Right hindlimb (tissue), 1 donor: Measurements from ENCODE around the gene GSTM1.
"Not testable (repeated sequence)": the region's sequence is repeated elsewhere in the genome, so short reads cannot be mapped to it uniquely, and the experiment has no call there.

Source experiments
- DNase-seq: peaks from one replicate; pipeline ENCODE4 v3.0.0-alpha.2; 2018

Gene GSTM1

DNA sequence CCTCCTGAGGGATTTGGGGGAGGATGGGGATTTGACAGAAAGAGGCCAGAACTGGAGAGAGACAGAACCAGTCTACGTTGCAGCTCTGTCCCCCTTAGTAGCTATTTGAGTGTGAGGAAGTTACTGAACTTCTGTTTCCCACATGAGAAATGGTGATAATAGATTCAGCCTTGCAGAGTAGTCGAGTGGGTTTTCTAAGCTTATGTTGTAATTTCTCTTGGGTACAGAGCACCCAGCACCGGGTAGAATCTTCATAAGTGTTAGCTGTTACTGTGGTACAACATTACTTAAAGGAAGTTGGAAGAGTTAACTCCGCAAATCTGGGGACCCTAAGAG lies 27.0 kb upstream of the GSTM1 start:
- DNase-seq = not testable (repeated sequence)

GRCh38 chr1:109661391-109661790 lies 26.2 kb upstream of the GSTM1 start:
- DNase-seq = no peak

DNA sequence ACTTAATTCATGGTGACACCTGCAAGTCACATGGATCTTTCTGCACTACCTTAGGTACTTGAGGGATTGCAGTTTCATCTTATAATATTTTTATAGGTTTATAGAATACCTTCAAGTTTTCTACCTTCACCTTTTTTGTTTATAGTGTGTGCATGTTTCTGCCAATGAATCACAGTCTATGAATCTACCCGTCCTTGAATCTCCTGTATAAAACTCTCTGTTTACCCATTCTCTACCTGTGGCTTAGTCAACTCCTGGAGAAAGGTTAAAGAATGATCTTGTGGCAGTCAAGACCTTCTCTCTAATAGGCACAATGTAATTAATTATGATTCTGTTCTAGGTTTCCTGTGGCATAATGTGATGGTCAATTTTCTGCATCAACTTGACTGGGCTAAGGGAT lies 22.9 kb upstream of the GSTM1 start:
- DNase-seq = no peak

- peak; percentile 97 for DNase-seq
These were observed 20.0 kb upstream of the GSTM1 start, which contains the start of gene GSTM2 for GRCh38 chr1:109667452-109668122. Gene GSTM2, plus strand, starts transcription at chr1:109668057. Its CDS starts 59 bp downstream, at chr1:109668116.

- DNase-seq = peak; percentile 29
These were observed 19.4 kb upstream of the GSTM1 start for GRCh38 chr1:109668123-109668775.

GRCh38 chr1:109669246-109669948 lies 18.2 kb upstream of the GSTM1 start:
- DNase-seq = no peak

- DNase-seq = not testable (repeated sequence)
These were observed 17.7 kb upstream of the GSTM1 start for GRCh38 chr1:109669949-109670302.

- no peak for DNase-seq
These were observed 16.6 kb upstream of the GSTM1 start for GRCh38 chr1:109671067-109671466.

DNA sequence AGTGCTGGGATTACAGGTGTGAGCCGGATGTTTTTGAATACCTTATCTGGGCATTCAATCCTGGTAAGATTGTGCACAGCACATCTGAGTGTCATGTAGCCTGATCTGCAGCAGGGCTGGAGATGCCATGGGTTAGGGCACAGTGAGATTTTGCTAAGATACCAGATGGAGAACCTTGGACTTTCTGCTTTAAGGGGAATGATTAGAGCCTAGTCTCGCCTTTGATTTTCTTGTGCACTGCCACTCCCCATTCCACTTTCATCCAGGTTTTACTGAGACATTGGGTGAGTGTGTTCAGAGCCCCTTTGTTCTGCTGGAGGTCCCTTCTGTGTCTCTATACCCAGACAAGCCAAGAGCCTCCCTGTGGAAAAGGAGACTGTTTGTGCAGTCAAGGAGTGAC lies 13.8 kb upstream of the GSTM1 start:
- DNase-seq = not testable (repeated sequence)

DNA sequence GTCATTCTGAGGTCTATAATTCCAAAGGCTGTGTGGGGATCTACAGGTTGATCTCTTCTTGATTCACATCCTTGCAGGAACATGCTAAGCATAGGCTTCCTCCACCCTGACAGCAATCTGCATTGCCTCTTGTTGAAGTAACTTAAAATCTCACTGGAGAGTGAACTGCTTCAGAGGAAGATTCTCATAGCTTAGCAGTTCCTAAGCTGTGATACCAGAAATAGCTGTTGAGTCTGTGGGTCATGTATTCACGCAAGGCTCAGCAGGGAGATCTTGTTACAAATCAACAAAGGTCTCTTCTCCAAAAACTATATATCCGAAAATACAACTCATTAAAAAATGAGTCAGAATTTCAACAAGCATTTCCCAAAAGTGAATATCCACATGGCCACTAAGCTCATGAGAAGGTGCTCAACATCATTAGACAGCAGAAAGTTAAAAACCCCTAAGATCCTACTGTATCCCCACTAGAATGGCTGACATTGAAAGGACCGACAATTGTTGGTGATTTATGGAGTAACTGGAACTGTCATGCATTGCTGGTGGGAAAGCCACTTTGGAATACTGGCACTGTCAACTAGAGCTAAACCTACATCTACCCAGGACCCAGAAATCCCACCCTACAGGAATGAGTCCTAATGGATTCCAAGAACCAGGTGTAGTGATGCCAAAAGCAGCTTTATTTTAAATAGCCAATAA lies 10.8 kb upstream of the GSTM1 start:
- DNase-seq = not testable (repeated sequence)

GRCh38 chr1:109677459-109677858 lies 10.2 kb upstream of the GSTM1 start:
- DNase-seq = no peak

GRCh38 chr1:109678637-109679036 lies 9.0 kb upstream of the GSTM1 start:
- DNase-seq = not testable (repeated sequence)

DNA sequence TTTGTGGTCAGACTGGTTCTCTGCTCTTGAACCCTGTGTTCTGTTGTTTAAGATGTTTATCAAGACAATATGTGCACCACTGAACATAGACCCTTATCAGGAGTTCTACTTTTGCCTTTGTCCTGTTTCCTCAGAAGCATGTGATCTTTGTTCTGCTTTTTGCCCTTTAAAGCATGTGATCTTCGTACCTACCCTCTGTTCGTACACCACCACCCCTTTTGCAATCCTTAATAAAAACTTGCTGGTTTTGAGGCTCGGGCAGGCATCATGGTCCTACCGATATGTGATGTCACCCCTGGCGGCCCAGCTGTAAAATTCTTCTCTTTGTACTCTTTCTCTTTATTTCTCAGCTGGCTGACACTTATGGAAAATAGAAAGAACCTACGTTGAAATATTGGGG lies 2.8 kb upstream of the GSTM1 start:
- DNase-seq = not testable (repeated sequence)

- DNase-seq = not testable (repeated sequence)
These were observed 2.2 kb upstream of the GSTM1 start for GRCh38 chr1:109685399-109685798.

DNA sequence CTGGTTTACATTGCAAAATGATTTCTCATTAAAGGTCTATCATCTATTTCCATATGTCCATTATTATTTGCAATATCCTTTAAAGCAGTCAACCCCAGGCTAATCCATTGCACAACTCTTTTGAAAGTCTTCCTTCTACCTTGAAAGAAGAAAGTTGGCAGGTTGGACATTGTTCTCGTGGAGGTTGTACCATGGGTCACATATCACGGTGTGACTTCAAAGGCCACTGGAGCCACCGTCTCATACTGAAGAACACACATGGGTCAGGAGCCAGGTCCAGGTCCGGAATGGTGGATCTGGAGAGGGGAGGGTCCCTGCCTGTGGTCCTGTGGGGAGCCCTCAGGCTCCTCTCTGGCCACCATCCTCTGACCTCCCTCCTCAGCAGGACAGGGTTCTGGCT lies 1.7 kb upstream of the GSTM1 start:
- DNase-seq = not testable (repeated sequence)

DNA sequence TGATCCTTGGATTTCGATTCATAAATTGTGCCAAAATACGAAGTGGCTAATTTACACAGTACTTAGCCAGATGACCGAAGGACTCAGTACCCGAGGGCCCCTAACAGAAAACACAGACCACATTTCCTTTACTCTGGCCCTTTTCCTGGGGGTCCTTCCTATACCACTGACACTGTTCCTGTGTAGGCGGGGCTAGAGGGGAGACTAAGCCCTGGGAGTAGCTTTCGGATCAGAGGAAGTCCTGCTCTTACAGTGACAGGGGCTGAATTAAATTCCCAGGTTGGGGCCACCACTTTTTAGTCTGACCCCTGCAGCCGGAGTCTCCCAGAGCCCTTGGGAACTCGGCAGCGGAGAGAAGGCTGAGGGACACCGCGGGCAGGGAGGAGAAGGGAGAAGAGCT lies 508 bp upstream of the GSTM1 start:
- DNase-seq = not testable (repeated sequence)

DNA sequence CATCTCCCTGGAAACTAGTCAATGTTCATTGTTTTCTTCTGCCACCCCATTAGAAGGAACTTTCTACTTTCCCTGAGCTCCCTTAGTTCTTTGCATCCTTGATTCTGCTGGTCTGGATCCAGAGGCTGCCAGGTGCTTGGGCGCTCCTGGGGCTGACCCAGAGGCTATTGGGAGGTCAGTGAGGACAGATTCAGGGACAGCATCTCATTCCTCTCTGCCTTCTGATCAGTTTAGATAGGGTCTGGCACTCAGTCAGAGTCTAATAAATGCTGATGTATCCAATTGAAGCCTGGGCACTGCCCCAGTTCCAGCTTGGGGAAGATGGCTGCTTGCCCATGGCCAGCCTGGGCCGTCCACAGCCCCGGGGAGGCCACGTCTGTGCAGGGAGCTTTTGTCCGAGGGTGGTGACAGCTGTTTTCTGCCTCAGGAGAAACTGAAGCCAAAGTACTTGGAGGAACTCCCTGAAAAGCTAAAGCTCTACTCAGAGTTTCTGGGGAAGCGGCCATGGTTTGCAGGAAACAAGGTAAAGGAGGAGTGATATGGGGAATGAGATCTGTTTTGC lies 2.3 kb downstream of the GSTM1 start:
- no peak for DNase-seq

- no peak for DNase-seq
These were observed 4.1 kb downstream of the GSTM1 start for GRCh38 chr1:109691759-109692158.

DNA sequence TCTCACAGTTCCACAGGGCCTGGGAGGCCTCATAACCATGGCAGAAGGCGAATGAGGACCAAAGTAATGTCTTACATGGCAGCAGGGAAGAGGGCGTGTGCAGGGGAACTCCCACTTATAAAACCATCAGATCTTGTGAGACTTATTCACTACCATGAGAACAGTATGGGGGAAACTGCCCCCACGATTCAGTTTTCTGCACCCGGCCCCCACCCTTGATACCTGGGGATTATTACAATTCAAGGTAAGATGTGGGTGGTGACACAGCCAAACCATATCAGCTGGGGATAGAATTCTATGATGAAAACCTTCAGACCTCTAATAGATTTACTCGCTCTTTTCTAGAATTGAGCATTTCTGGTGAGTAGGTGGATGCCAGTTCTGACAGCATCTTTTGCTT lies 6.8 kb downstream of the GSTM1 start:
- DNase-seq = not testable (repeated sequence)

DNA sequence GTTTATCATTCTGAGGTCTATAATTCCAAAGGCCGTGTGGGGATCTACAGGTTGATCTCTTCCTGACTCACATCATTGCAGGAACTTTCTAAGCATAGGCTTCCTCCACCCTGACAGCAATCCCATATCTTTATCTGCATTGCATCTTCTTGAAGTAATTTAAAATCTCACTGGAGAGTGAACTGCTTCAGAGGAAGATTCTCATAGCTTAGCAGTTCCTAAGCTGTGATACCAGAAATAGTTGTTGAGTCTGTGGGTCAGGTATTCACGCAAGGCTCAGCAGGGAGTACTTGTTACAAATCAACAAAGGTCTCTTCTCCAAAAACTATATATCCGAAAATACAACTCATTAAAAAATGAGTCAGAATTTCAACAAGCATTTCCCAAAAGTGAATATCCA lies 7.5 kb downstream of the GSTM1 start:
- not testable (repeated sequence) for DNase-seq

- DNase-seq = no peak
These were observed 9.4 kb downstream of the GSTM1 start for GRCh38 chr1:109697066-109697465.

- DNase-seq = not testable (repeated sequence)
These were observed 10.2 kb downstream of the GSTM1 start for GRCh38 chr1:109697861-109698260.

DNA sequence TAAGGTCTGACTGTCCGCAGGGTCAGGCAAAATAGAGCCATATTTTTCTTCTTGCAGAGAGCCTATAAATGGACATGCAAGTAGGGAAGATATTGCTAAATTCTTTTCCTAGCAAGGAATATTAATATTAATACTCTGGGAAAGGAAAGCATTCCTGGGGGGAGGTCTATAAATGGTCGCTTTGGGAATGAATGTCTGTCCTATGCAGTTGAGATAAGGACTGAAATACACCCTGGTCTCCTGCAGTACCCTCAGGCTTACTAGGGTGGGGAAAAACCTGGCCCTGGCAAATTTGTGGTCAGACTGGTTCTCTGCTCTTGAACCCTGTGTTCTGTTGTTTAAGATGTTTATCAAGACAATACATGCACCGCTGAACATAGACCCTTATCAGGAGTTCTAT lies 15.3 kb downstream of the GSTM1 start:
- DNase-seq = not testable (repeated sequence)
